Measurements from ENCODE around the gene CNTLN. TPM values are rescaled to one million over a fixed set of nuclear protein-coding genes. Genes with fewer than 3 reads are reported as not detected.

CNTLN gene
- total RNA-seq, 1 donor from 2014 or later: 11.3 TPM

- no peak overlapping the region for H3K27ac Mint-ChIP-seq (ENCODE audit: unreplicated experiment)
- H3K4me3 Mint-ChIP-seq (ENCODE audit: unreplicated experiment): no peak overlapping the region
- DNase-seq: no peak
- H3K36me3 Mint-ChIP-seq (ENCODE audit: unreplicated experiment): no peaks in the 10 kb centered on the region
- TF ChIP-seq, protein P1, sequence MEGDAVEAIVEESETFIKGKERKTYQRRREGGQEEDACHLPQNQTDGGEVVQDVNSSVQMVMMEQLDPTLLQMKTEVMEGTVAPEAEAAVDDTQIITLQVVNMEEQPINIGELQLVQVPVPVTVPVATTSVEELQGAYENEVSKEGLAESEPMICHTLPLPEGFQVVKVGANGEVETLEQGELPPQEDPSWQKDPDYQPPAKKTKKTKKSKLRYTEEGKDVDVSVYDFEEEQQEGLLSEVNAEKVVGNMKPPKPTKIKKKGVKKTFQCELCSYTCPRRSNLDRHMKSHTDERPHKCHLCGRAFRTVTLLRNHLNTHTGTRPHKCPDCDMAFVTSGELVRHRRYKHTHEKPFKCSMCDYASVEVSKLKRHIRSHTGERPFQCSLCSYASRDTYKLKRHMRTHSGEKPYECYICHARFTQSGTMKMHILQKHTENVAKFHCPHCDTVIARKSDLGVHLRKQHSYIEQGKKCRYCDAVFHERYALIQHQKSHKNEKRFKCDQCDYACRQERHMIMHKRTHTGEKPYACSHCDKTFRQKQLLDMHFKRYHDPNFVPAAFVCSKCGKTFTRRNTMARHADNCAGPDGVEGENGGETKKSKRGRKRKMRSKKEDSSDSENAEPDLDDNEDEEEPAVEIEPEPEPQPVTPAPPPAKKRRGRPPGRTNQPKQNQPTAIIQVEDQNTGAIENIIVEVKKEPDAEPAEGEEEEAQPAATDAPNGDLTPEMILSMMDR (IDR thresholded peaks at IDR 0.05; ENCODE audit: partially characterized antibody, unreplicated experiment): no peak
- peaks cover 1% of the 10 kb centered on the region for H3K27me3 Mint-ChIP-seq (ENCODE audit: unreplicated experiment)
- H3K9me3 Mint-ChIP-seq (ENCODE audit: unreplicated experiment): no peaks in the 10 kb centered on the region
- H3K4me1 Mint-ChIP-seq (ENCODE audit: low read depth, unreplicated experiment): no peaks in the 10 kb centered on the region
Measured at GRCh38 chr9:17131494-17131893, 3.3 kb upstream of the CNTLN start.

DNA sequence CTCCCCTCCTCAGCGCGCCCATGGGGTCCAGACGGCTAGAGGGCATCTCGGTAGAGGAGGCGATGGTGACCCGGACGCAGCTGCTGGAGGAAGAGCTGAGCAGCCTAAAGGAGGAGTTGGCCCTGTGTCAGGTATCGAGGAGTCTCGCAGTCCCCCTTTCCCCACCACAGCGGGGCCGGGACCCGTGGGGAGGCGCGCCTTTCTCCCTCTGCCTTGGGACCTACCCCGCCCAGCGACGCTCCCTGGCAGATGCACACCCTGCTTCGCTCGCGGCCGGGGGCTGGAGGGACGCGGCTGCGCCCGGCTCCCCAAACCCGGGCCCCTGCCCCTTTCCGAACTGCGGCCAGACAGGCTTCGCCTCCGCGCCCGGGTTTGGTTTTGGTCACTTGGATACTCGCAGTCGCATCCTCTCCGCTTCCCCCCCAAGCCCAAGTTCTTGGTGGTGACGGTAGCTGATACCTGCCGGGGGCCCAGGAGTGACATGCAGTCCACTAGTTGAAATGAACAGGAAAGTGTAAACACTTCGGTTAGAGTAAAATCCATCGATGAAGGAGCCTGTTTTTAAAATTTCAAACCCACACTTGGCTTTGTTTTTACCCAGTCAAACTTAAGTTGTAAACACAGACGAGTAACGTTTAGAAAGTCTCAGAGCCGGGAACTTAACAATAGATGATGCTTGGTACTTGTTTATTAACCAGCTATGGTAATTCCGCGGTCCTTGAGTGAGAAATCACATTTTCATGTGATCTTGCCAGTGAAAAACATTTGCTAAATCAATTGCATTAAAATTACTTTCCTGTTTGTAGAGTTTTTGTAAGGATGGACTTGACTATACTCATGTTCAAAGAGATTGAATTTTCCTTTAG, 688 bp downstream of the CNTLN start:
- H3K27ac Mint-ChIP-seq (ENCODE audit: unreplicated experiment): peak overlapping the region; percentile 81
- DNase-seq: peak; percentile 55
- H3K9me3 Mint-ChIP-seq (ENCODE audit: unreplicated experiment): no peaks in the 10 kb centered on the region
- H3K27me3 Mint-ChIP-seq (ENCODE audit: unreplicated experiment): peaks cover 1% of the 10 kb centered on the region
- H3K4me1 Mint-ChIP-seq (ENCODE audit: low read depth, unreplicated experiment): no peaks in the 10 kb centered on the region
- TF ChIP-seq, protein P1 (IDR thresholded peaks at IDR 0.05; ENCODE audit: partially characterized antibody, unreplicated experiment): no peak
- peak overlapping the region; percentile 90 for H3K4me3 Mint-ChIP-seq (ENCODE audit: unreplicated experiment)
- no peaks in the 10 kb centered on the region for H3K36me3 Mint-ChIP-seq (ENCODE audit: unreplicated experiment)

DNA sequence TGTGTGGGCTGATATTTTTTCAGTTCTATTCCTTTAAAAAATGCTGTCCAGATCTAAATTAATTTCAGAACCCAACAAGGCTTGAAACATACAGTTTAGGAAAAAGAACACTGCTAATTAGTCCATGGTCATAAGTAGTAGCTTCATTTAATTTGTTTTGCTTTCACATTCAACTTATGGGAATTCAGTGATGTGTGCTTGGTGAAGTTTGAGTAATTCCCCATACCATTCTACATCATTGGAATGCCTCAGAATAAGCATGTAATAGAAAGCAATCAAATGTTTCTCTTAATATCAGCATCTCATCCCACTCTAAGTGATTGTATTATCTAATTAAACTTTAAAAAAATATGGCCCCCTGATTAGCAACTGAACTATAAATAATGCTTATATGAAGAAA, 2.7 kb downstream of the CNTLN start:
- peaks cover 1% of the 10 kb centered on the region for H3K27me3 Mint-ChIP-seq (ENCODE audit: unreplicated experiment)

DNA sequence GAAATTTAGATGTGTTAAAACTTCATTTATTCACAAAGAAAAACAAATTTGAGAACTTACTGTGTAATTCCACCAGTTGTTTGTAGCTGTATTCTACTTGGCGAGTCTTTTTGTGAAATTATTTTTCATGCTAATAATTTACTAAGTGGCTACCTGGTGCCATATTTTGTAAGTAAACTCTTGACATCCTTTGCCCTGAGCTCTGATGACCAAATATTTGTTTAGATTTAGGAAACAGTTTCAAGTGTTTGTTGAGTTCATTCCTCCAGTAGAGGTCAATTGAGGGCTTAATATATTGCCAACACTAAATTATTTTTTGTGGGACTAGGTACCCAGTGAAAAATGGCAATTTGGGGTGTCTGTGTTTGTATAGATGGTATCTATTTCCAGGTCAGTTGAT, 3.7 kb downstream of the CNTLN start:
- H3K27me3 Mint-ChIP-seq (ENCODE audit: unreplicated experiment): peaks cover 1% of the 10 kb centered on the region
- H3K4me1 Mint-ChIP-seq (ENCODE audit: low read depth, unreplicated experiment): no peaks in the 10 kb centered on the region
- no peak overlapping the region for H3K27ac Mint-ChIP-seq (ENCODE audit: unreplicated experiment)
- TF ChIP-seq, protein P1 (IDR thresholded peaks at IDR 0.05; ENCODE audit: partially characterized antibody, unreplicated experiment): no peak
- H3K9me3 Mint-ChIP-seq (ENCODE audit: unreplicated experiment): no peaks in the 10 kb centered on the region
- H3K36me3 Mint-ChIP-seq (ENCODE audit: unreplicated experiment): no peaks in the 10 kb centered on the region
- no peak for DNase-seq
- no peak overlapping the region for H3K4me3 Mint-ChIP-seq (ENCODE audit: unreplicated experiment)

More for the DNA sequence above, 2.7 kb downstream of the CNTLN start:
- DNase-seq: no peak
- H3K9me3 Mint-ChIP-seq (ENCODE audit: unreplicated experiment): no peaks in the 10 kb centered on the region
- H3K27ac Mint-ChIP-seq (ENCODE audit: unreplicated experiment): no peak overlapping the region
- no peaks in the 10 kb centered on the region for H3K4me1 Mint-ChIP-seq (ENCODE audit: low read depth, unreplicated experiment)
- no peaks in the 10 kb centered on the region for H3K36me3 Mint-ChIP-seq (ENCODE audit: unreplicated experiment)
- no peak overlapping the region for H3K4me3 Mint-ChIP-seq (ENCODE audit: unreplicated experiment)
- TF ChIP-seq, protein P1 (IDR thresholded peaks at IDR 0.05; ENCODE audit: partially characterized antibody, unreplicated experiment): no peak

- Mint-ChIP-seq H3K36me3 (ENCODE audit: unreplicated experiment) (no peaks in the 10 kb centered on the region), H3K9me3 (ENCODE audit: unreplicated experiment) (no peaks in the 10 kb centered on the region), H3K4me3 (ENCODE audit: unreplicated experiment) (no peak overlapping the region), H3K27ac (ENCODE audit: unreplicated experiment) (no peak overlapping the region), H3K4me1 (ENCODE audit: low read depth, unreplicated experiment) (no peaks in the 10 kb centered on the region), H3K27me3 (ENCODE audit: unreplicated experiment) (no peaks in the 10 kb centered on the region)
- TF ChIP-seq, protein P1 (IDR thresholded peaks at IDR 0.05; ENCODE audit: partially characterized antibody, unreplicated experiment): no peak
- DNase-seq: no peak
Measured at GRCh38 chr9:17140418-17140817, 5.6 kb downstream of the CNTLN start.

Data from glutamatergic neuron (in vitro differentiated cells).